Esophagus squamous epithelium (tissue), 5 donors: ENCODE measurements around the gene HELLS. TPM values are rescaled to one million over a fixed set of nuclear protein-coding genes. Genes with fewer than 3 reads are reported as not detected.

Experiments
- DNase-seq: peaks from one replicate; lab custom pipeline; 2025; lab: John Stamatoyannopoulos, UW
- H3K27ac ChIP-seq, 4 donors: fragments of 200-600 bp; sonication (generic); one replicate each; pipeline ENCODE4 v1.5.1; 2016 to 2019; ENCODE audit warnings: mild to moderate bottlenecking in 1 of 4
- H3K27me3 ChIP-seq, 4 donors: fragments of 200-600 bp; sonication (generic); 1 replicate in 3 of 4; 2 replicates in 1 of 4; pipeline versions ENCODE4 v1.5.1 to v1.6.0; 2017 to 2021; ENCODE audit warnings: antibody characterized with exemption in 1 of 4
- H3K36me3 ChIP-seq, 3 donors: fragments of 200-600 bp; sonication (generic); one replicate each; pipeline ENCODE4 v1.5.1; 2016 to 2019
- H3K4me1 ChIP-seq, 3 donors: fragments of 200-600 bp; sonication (generic); one replicate each; pipeline ENCODE4 v1.5.1; 2017 to 2019
- H3K4me3 ChIP-seq, 4 donors: fragments of 200-600 bp; sonication (generic); 1 replicate in 3 of 4; 2 replicates in 1 of 4; pipeline ENCODE4 v1.5.1; 2016 to 2019; ENCODE audit warnings: mild to moderate bottlenecking in 2 of 4, moderate library complexity in 1 of 4
- H3K9me3 ChIP-seq, 3 donors: fragments of 200-600 bp; sonication (generic); one replicate each; pipeline ENCODE4 v1.5.1; 2016 to 2019
- POLR2A ChIP-seq, 4 donors: fragments of 450-650 bp; IDR thresholded peaks; one replicate each; pipeline ENCODE4 v1.6.1; 2017; ENCODE audit warnings: antibody characterized with exemption in 4 of 4, mild to moderate bottlenecking in 4 of 4, moderate library complexity in 3 of 4
- WGBS, 2 donors: methylation state at CpG; one replicate each; pipeline ENCODE4 v1.1.5; 2018; 5-methylcytosine and 5-hydroxymethylcytosine counted together
- intact Hi-C: fragments of 100-400 bp; cut with DNase I; formaldehyde crosslinking; loops from one replicate; pipeline ENCODE4 v1.15.0; 2022
- total RNA-seq, 4 donors: library from RNA; depleted of rRNA; stranded (reverse); fragments of >200 nt; gene quantifications; one replicate each; pipeline ENCODE4 v1.1.0, GENCODE V29; 2016
- TF ChIP-seq, protein P1 (sequence below), 6 experiments: fragments of 450-650 bp in 4 of 6; fragments of 200-600 bp in 2 of 6; sonication (generic) in 2 of 6; IDR thresholded peaks; one replicate each; pipeline ENCODE4 v1.5.1; 2016 to 2019; ENCODE audit warnings: antibody characterized with exemption in 6 of 6, mild to moderate bottlenecking in 4 of 6, moderate library complexity in 4 of 6
- donor health status: DM: yes; HTN: yes; CAD: no.

The HELLS gene
- total RNA-seq, 4 donors from 2014 or later: 16.8 to 90.8 (median 35.6) TPM

GRCh38 chr10:94571528-94571927 lies 25.9 kb downstream of the HELLS start:
- no peaks in the 10 kb centered on the region for H3K4me1 ChIP-seq
- no peak for TF ChIP-seq POLR2A (IDR thresholded peaks at IDR 0.05)
- TF ChIP-seq, protein P1, sequence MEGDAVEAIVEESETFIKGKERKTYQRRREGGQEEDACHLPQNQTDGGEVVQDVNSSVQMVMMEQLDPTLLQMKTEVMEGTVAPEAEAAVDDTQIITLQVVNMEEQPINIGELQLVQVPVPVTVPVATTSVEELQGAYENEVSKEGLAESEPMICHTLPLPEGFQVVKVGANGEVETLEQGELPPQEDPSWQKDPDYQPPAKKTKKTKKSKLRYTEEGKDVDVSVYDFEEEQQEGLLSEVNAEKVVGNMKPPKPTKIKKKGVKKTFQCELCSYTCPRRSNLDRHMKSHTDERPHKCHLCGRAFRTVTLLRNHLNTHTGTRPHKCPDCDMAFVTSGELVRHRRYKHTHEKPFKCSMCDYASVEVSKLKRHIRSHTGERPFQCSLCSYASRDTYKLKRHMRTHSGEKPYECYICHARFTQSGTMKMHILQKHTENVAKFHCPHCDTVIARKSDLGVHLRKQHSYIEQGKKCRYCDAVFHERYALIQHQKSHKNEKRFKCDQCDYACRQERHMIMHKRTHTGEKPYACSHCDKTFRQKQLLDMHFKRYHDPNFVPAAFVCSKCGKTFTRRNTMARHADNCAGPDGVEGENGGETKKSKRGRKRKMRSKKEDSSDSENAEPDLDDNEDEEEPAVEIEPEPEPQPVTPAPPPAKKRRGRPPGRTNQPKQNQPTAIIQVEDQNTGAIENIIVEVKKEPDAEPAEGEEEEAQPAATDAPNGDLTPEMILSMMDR (IDR thresholded peaks at IDR 0.05): no peak
- WGBS, 2 donors: 77 to 83% methylated on average over 3 of the region's 3 CpGs
- no peak overlapping the region for H3K4me3 ChIP-seq
- H3K36me3 ChIP-seq: no peaks in the 10 kb centered on the region
- H3K27me3 ChIP-seq: no peaks in the 10 kb centered on the region
- intact Hi-C loops: no loop called here
- H3K27ac ChIP-seq: no peak overlapping the region
- no peak for DNase-seq
- H3K9me3 ChIP-seq: no peaks in the 10 kb centered on the region

DNA sequence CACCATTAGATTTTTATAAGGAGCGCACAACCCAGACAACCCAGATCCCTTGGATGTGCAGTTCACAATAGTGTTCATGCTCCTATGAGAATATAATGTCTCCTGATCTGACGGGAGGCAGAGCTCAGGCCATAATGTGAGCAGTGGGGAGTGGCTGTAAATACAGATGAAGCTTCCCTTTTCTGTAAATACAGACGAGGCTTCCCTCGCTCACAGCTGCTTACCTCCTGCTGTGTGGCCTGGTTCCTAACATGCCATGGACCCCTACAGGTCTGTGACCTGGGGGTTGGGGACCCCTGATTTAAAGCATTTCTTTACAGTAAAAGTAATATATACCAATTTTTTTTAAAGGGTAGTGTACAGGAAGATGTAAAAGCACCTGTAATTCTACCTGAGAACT lies 33.2 kb downstream of the HELLS start:
- Histone ChIP-seq H3K4me3 (no peak overlapping the region), H3K27ac (no peak overlapping the region), H3K27me3 (no peaks in the 10 kb centered on the region), H3K36me3 (peaks cover 0 to 14% (median 0%) of the 10 kb centered on the region in 3 donors), H3K4me1 (no peaks in the 10 kb centered on the region), H3K9me3 (no peaks in the 10 kb centered on the region)
- DNase-seq: no peak
- WGBS, 2 donors: 86 to 89% methylated on average over 4 of the region's 4 CpGs
- TF ChIP-seq, protein P1 (IDR thresholded peaks at IDR 0.05): no peak
- TF ChIP-seq POLR2A (IDR thresholded peaks at IDR 0.05): no peak
- intact Hi-C loops: no loop called here

DNA sequence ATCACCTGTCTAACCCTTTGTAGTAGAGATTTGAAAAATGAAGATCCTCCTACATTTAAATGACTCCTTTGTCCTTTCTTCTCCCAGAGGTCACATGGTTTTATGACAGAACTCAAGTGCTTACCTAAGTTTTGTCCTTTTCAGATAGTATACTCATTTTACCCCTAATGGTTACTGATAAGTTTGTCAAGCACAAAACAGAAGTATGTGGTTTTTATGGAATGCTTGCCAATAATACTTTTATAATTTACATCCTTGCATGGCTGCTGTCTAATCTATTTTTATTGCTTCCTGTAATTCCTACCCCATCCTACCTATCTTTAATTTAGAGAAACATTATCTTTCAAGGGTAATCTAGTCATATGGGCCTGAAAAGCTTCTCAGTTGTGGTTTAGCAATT lies 37.5 kb downstream of the HELLS start:
- Histone ChIP-seq H3K36me3 (peaks cover 0 to 14% (median 0%) of the 10 kb centered on the region in 3 donors), H3K27me3 (no peaks in the 10 kb centered on the region), H3K4me1 (no peaks in the 10 kb centered on the region), H3K9me3 (no peaks in the 10 kb centered on the region), H3K27ac (no peak overlapping the region), H3K4me3 (no peak overlapping the region)
- DNase-seq: no peak
- intact Hi-C loops: no loop called here
- no peak for TF ChIP-seq POLR2A (IDR thresholded peaks at IDR 0.05)
- TF ChIP-seq, protein P1 (IDR thresholded peaks at IDR 0.05): no peak

- no peak for DNase-seq
- H3K4me3 ChIP-seq: no peak overlapping the region
- intact Hi-C loops: no loop called here
- no peak overlapping the region for H3K27ac ChIP-seq
- no peak for TF ChIP-seq POLR2A (IDR thresholded peaks at IDR 0.05)
- TF ChIP-seq, protein P1 (IDR thresholded peaks at IDR 0.05): no peak
- no peaks in the 10 kb centered on the region for H3K9me3 ChIP-seq
- WGBS, 2 donors: 62 to 80% methylated on average over 1 of the region's 1 CpG
- H3K4me1 ChIP-seq: no peaks in the 10 kb centered on the region
- H3K27me3 ChIP-seq: no peaks in the 10 kb centered on the region
- H3K36me3 ChIP-seq: peaks cover 0 to 52% (median 3%) of the 10 kb centered on the region in 3 donors
Observed at GRCh38 chr10:94591461-94592205, 46.0 kb downstream of the HELLS start.

DNA sequence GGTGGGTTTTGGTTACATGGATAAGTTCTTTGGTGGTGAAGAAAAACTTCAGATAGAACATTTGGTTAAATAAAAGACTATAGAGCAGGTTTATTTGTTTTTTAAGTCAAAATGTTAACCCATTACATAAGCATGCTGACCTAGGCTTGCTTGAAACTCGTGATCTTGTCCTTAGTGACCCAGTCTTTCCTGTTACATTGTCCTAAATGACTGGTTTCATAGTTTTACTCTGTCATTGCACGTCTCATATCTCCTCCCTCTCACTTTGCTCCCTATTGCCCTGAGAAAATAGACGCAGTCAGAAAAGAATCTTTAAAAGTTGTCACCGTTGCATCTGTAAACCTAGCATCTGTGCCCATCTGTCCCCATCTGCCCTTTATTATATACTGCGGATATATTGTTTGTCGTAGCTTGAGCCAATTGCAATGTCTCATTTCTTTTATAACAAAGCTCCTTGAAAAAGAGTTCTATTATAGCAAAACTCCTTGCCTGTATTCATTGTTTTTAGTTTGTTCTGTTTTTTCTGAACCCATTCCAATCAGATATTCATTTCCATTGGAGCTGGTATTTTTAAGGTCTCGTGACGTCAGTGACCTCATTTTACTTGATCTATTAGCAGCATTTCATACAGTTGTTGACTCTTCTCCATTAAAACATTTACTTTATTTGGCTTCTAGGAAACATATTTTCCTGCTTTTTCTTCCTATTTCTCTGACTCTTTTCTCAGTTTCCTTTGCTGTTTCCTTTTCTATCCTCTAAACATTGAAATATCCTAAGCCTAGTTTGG lies 57.3 kb downstream of the HELLS start:
- DNase-seq: no peak
- WGBS, 2 donors: 87% methylated on average over 8 of the region's 8 CpGs
- TF ChIP-seq POLR2A (IDR thresholded peaks at IDR 0.05): no peak
- TF ChIP-seq, protein P1 (IDR thresholded peaks at IDR 0.05): no peak
- Histone ChIP-seq H3K27ac (no peak overlapping the region), H3K9me3 (no peaks in the 10 kb centered on the region), H3K27me3 (no peaks in the 10 kb centered on the region), H3K4me3 (no peak overlapping the region), H3K4me1 (no peaks in the 10 kb centered on the region), H3K36me3 (peaks cover 0 to 14% (median 0%) of the 10 kb centered on the region in 3 donors)
- intact Hi-C loops: no loop called here
